IMR-90 (cell line): Measurements from ENCODE around the gene PMIS2. TPM values are rescaled to one million over a fixed set of nuclear protein-coding genes. Genes with fewer than 3 reads are reported as not detected.

Source experiments
- ATAC-seq: fragments of 200-7000 bp; cut with Tn5 transposase; 2 replicates; pipeline ENCODE4 v1.9.1; 2020; ENCODE audit warnings: low read depth, mild to moderate bottlenecking, moderate library complexity
- BruUV-seq: library from RNA; stranded (reverse); fragments of 400-500 nt; replicated peaks from 2 replicates; lab custom pipeline; 2021; lab: Mats Ljungman, UMichigan
- CTCF ChIA-PET: fragments of 300-600 bp; formaldehyde crosslinking; extraction: SDS; loops from one replicate; lab custom pipeline; 2021; ENCODE audit warnings: antibody characterized with exemption; lab: Yijun Ruan, JAX
- POLR2A ChIA-PET: fragments of 300-600 bp; sonication (Branson Sonifier 250); formaldehyde crosslinking; loops from one replicate; lab custom pipeline; 2022; ENCODE audit warnings: antibody characterized with exemption; ENCODE audit not compliant: unreplicated experiment; lab: Charles Lee
- DNase-seq: peaks from one replicate; pipeline ENCODE4 v3.0.0; 2013
- H2AFZ ChIP-seq: replicated peaks from 2 replicates; pipeline ENCODE3; 2013; ENCODE audit warnings: low read length, mild to moderate bottlenecking; ENCODE audit not compliant: poor library complexity
- H2AK5ac ChIP-seq: 2 replicates; pipeline ENCODE4 v1.6.1; 2013; ENCODE audit warnings: low read depth, low read length, inconsistent platforms
- H2AK9ac ChIP-seq: replicated peaks from 2 replicates; pipeline ENCODE3; 2013; ENCODE audit warnings: mild to moderate bottlenecking, low read depth, low read length, moderate library complexity; ENCODE audit not compliant: poor library complexity
- H2BK120ac ChIP-seq: 2 replicates; pipeline ENCODE4 v1.6.1; 2013; ENCODE audit warnings: low read depth, low read length, inconsistent platforms
- H2BK15ac ChIP-seq: 3 replicates; pipeline ENCODE4 v1.6.1; 2013; ENCODE audit warnings: low read depth, low read length, inconsistent platforms
- H2BK20ac ChIP-seq: 2 replicates; pipeline ENCODE4 v1.6.1; 2013; ENCODE audit warnings: low read depth, mild to moderate bottlenecking, inconsistent platforms, low read length, moderate library complexity
- H2BK5ac ChIP-seq: 2 replicates; pipeline ENCODE4 v1.6.1; 2013; ENCODE audit warnings: mild to moderate bottlenecking, low read depth, low read length, inconsistent platforms; ENCODE audit not compliant: poor library complexity, severe bottlenecking
- H3K14ac ChIP-seq: replicated peaks from 2 replicates; pipeline ENCODE4 v1.6.1; 2013; ENCODE audit warnings: low read depth, low read length, inconsistent platforms
- H3K18ac ChIP-seq: 2 replicates; pipeline ENCODE4 v1.6.1; 2013; ENCODE audit warnings: low read depth, low read length, control low read depth
- H3K23ac ChIP-seq: 2 replicates; pipeline ENCODE4 v1.6.1; 2013; ENCODE audit warnings: low read depth, low read length, inconsistent platforms
- H3K27ac ChIP-seq: 2 replicates; pipeline ENCODE4 v1.5.1; 2013; ENCODE audit warnings: mild to moderate bottlenecking, control low read depth, low read length; ENCODE audit not compliant: insufficient read depth
- H3K27me3 ChIP-seq: 2 replicates; pipeline ENCODE4 v1.6.1; 2013; ENCODE audit warnings: low read length; ENCODE audit not compliant: control insufficient read depth, insufficient read depth
- H3K36me3 ChIP-seq: 2 replicates; pipeline ENCODE4 v1.6.1; 2013; ENCODE audit warnings: low read length, mixed read lengths; ENCODE audit not compliant: control insufficient read depth, insufficient read depth
- H3K4ac ChIP-seq: 2 replicates; pipeline ENCODE4 v1.6.1; 2013; ENCODE audit warnings: low read depth, low read length, inconsistent platforms
- H3K4me1 ChIP-seq: 2 replicates; pipeline ENCODE4 v1.6.1; 2013; ENCODE audit warnings: low read length, mixed read lengths; ENCODE audit not compliant: control insufficient read depth, insufficient read depth
- H3K4me2 ChIP-seq: 2 replicates; pipeline ENCODE4 v1.6.1; 2013; ENCODE audit warnings: low read depth, mild to moderate bottlenecking, control low read depth, low read length, moderate library complexity
- H3K4me3 ChIP-seq: 2 replicates; pipeline ENCODE4 v1.5.1; 2013; ENCODE audit warnings: low read depth, mild to moderate bottlenecking, control low read depth, low read length, moderate library complexity; ENCODE audit not compliant: insufficient read depth
- H3K56ac ChIP-seq: 2 replicates; pipeline ENCODE4 v1.6.1; 2013; ENCODE audit warnings: low read length, inconsistent platforms; ENCODE audit not compliant: insufficient read depth; ENCODE audit errors: extremely low read depth
- H3K79me1 ChIP-seq, 2 experiments: 2 replicates each; pipeline ENCODE4 v1.6.1; 2013; ENCODE audit warnings: low read length in 2 of 2, inconsistent platforms in 1 of 2, low read depth in 1 of 2
- H3K9ac ChIP-seq: 2 replicates; pipeline ENCODE4 v1.6.1; 2013; ENCODE audit warnings: low read depth, low read length, control low read depth
- H3K9me1 ChIP-seq: 2 replicates; pipeline ENCODE4 v1.6.1; 2013; ENCODE audit warnings: low read length, inconsistent platforms; ENCODE audit not compliant: insufficient read depth
- H3K9me3 ChIP-seq: 2 replicates; pipeline ENCODE4 v1.6.1; 2013; ENCODE audit warnings: low read length; ENCODE audit not compliant: control insufficient read depth, insufficient read depth
- H4K20me1 ChIP-seq: 2 replicates; pipeline ENCODE4 v1.6.1; 2013; ENCODE audit warnings: low read length, inconsistent platforms; ENCODE audit not compliant: insufficient read depth
- H4K5ac ChIP-seq: 2 replicates; pipeline ENCODE4 v1.6.1; 2013; ENCODE audit warnings: mild to moderate bottlenecking, low read depth, low read length, control low read depth
- H4K8ac ChIP-seq, 2 experiments: 2 replicates each; pipeline ENCODE4 v1.6.1; 2013; ENCODE audit warnings: low read depth in 2 of 2, low read length in 2 of 2, control low read depth in 1 of 2, inconsistent platforms in 1 of 2
- H4K91ac ChIP-seq: 2 replicates; pipeline ENCODE4 v1.6.1; 2013; ENCODE audit warnings: low read depth, low read length, inconsistent platforms; ENCODE audit not compliant: insufficient read depth
- BHLHE40 ChIP-seq: fragments of 150-350 bp; IDR thresholded peaks from 2 replicates; pipeline ENCODE4 v1.6.1; 2016; ENCODE audit warnings: mild to moderate bottlenecking, low read depth, low read length
- CEBPB ChIP-seq: IDR thresholded peaks from 2 replicates; pipeline ENCODE4 v1.6.1; 2012; ENCODE audit warnings: low read depth, low read length, improper control_type of control experiment
- CHD1 ChIP-seq: IDR thresholded peaks from 2 replicates; pipeline ENCODE4 v1.6.1; 2012; ENCODE audit warnings: low read depth, low read length, improper control_type of control experiment
- CTCF ChIP-seq: conservative IDR thresholded peaks from 2 replicates; pipeline ENCODE4 v1.5.1; 2012; ENCODE audit warnings: mild to moderate bottlenecking, low read depth, low read length, improper control_type of control experiment
- ELK1 ChIP-seq: fragments of 150-350 bp; IDR thresholded peaks from 2 replicates; pipeline ENCODE4 v1.6.1; 2016; ENCODE audit warnings: low read depth, mild to moderate bottlenecking, low read length, moderate library complexity, borderline replicate concordance
- FOS ChIP-seq: fragments of 150-350 bp; IDR thresholded peaks from 2 replicates; pipeline ENCODE4 v1.6.1; 2016; ENCODE audit warnings: low read depth, low read length
- MAFK ChIP-seq: IDR thresholded peaks from 2 replicates; pipeline ENCODE4 v1.6.1; 2012; ENCODE audit warnings: low read depth, low read length, improper control_type of control experiment
- MAZ ChIP-seq: IDR thresholded peaks from 2 replicates; pipeline ENCODE4 v1.6.1; 2012; ENCODE audit warnings: low read depth, mild to moderate bottlenecking, low read length, improper control_type of control experiment, moderate library complexity, borderline replicate concordance
- MXI1 ChIP-seq: IDR thresholded peaks from 2 replicates; pipeline ENCODE4 v1.6.1; 2012; ENCODE audit warnings: low read depth, mild to moderate bottlenecking, low read length, moderate library complexity, borderline replicate concordance
- NFE2L2 ChIP-seq: fragments of 150-350 bp; IDR thresholded peaks from 2 replicates; pipeline ENCODE4 v1.6.1; 2016; ENCODE audit warnings: low read depth, mild to moderate bottlenecking, low read length
- POLR2A ChIP-seq: IDR thresholded peaks from 2 replicates; pipeline ENCODE4 v1.6.1; 2012; ENCODE audit warnings: mild to moderate bottlenecking, low read depth, low read length
- RAD21 ChIP-seq: IDR thresholded peaks from 2 replicates; pipeline ENCODE4 v1.6.1; 2012; ENCODE audit warnings: low read length, improper control_type of control experiment
- RCOR1 ChIP-seq: IDR thresholded peaks from 2 replicates; pipeline ENCODE4 v1.6.1; 2012; ENCODE audit warnings: mild to moderate bottlenecking, low read length, improper control_type of control experiment; ENCODE audit not compliant: insufficient replicate concordance
- RFX5 ChIP-seq: IDR thresholded peaks from 2 replicates; pipeline ENCODE4 v1.8.0; 2012; ENCODE audit warnings: low read depth, mild to moderate bottlenecking, low read length, moderate library complexity
- SMC3 ChIP-seq: fragments of 150-350 bp; IDR thresholded peaks from 2 replicates; pipeline ENCODE4 v1.6.1; 2016; ENCODE audit warnings: low read depth, mild to moderate bottlenecking, antibody characterized with exemption, low read length, moderate library complexity
- USF2 ChIP-seq: fragments of 150-350 bp; IDR thresholded peaks from 2 replicates; pipeline ENCODE4 v1.6.1; 2017; ENCODE audit warnings: mild to moderate bottlenecking, antibody characterized with exemption, low read length, low read depth
- WGBS, 2 experiments: methylation state at CpG; one replicate each; pipeline versions ENCODE4 v1.1.5 to v1.1.7; 2013; ENCODE audit warnings: missing lambda C conversion rate in 2 of 2; ENCODE audit not compliant: insufficient read length in 1 of 2; ENCODE audit errors: extremely low coverage in 2 of 2; 5-methylcytosine and 5-hydroxymethylcytosine counted together
- dilution Hi-C: fragments of 300-500 bp; cut with HindIII; formaldehyde crosslinking; loops from one replicate; pipeline ENCODE4 v1.14.3; 2018; ENCODE audit warnings: low sequenced_read_pairs; ENCODE audit not compliant: unreplicated experiment
- in situ Hi-C: fragments of 300-500 bp; cut with MboI; formaldehyde crosslinking; loops from 3 replicates; pipeline ENCODE4 v1.14.3; 2019; ENCODE audit warnings: low sequenced_read_pairs, inconsistent platforms, mixed read lengths
- intact Hi-C: fragments of 100-400 bp; cut with micrococcal nuclease; formaldehyde crosslinking; loops from 2 replicates; pipeline ENCODE4 v1.10.0; 2022
- polyA plus RNA-seq, 3 experiments: library from polyadenylated mRNA; depleted of rRNA; stranded (reverse); fragments of >200 nt; gene quantifications; 2 replicates each; pipeline ENCODE4 v1.2.3, GENCODE V29; 2012; ENCODE audit warnings: low replicate concordance in 1 of 3
- total RNA-seq: library from RNA; depleted of rRNA; stranded (reverse); fragments of >200 nt; gene quantifications from 2 replicates; pipeline ENCODE4 v1.2.3, GENCODE V29; 2012

PMIS2 gene
- total and polyA plus RNA-seq, 2 of the 4 experiments (the other 2 are of a cell fraction) = not detected

- Histone ChIP-seq H3K79me1 (no peaks in the 10 kb centered on the region), H2BK20ac (no peak overlapping the region), H3K9me1 (no peaks in the 10 kb centered on the region), H3K36me3 (no peaks in the 10 kb centered on the region), H2AK9ac (no peak overlapping the region), H3K4me2 (no peak overlapping the region), H4K20me1 (no peaks in the 10 kb centered on the region), H2AFZ (no peak overlapping the region), H4K8ac (no peak overlapping the region), H2BK120ac (no peak overlapping the region), H3K4ac (no peak overlapping the region), H4K5ac (no peak overlapping the region), H4K91ac (no peak overlapping the region), H3K14ac (no peak overlapping the region), H3K56ac (no peak overlapping the region), H3K9ac (no peak overlapping the region), H3K4me1 (no peaks in the 10 kb centered on the region), H3K23ac (no peak overlapping the region), H3K27me3 (0 out of 2 replicates have a peak, but pooled peaks cover 2% of the 10 kb centered on the region), H2BK5ac (no peak overlapping the region), H3K9me3 (no peaks in the 10 kb centered on the region), H3K4me3 (no peak overlapping the region), H3K18ac (no peak overlapping the region), H2AK5ac (no peak overlapping the region), H2BK15ac (no peak overlapping the region), H3K27ac (no peak overlapping the region)
- DNase-seq (no peak), ATAC-seq (no peak)
- WGBS, 2 experiments = no CpG with 5 or more reads among the region's 3 CpGs
- no TSS peak for BruUV-seq
- intact Hi-C loops (no loop called here), in situ Hi-C loops (no loop called here), dilution Hi-C loops (no loop called here)
- ChIA-PET CTCF (no interaction called here), POLR2A (no interaction called here)
- TF ChIP-seq CEBPB (no peak), POLR2A (no peak), MAZ (no peak), RAD21 (no peak), RCOR1 (no peak), RFX5 (no peak), CHD1 (no peak), MXI1 (no peak), NFE2L2 (no peak), MAFK (no peak), CTCF (no peak), USF2 (no peak), FOS (no peak), BHLHE40 (no peak), SMC3 (no peak), ELK1 (no peak)
Measured at GRCh38 chr19:35601971-35602370, 16.0 kb downstream of the PMIS2 start.
